ENCODE results near the gene MKNK1.

MKNK1 gene

GRCh38 chr1:46544561-46545240 is 59.4 kb downstream of the MKNK1 start:
- no peak for ATAC-seq
- TF ChIP-seq BACH2 (CRISPR knock-in tag; IDR thresholded peaks at IDR 0.05; ENCODE audit: borderline replicate concordance) (no peak), ISL1 (CRISPR knock-in tag; IDR thresholded peaks at IDR 0.05) (no peak), ZNF565 (CRISPR knock-in tag; conservative IDR thresholded peaks at IDR 0.05; ENCODE audit: low read depth) (no peak), CREB5 (CRISPR knock-in tag; IDR thresholded peaks at IDR 0.05; ENCODE audit: low read depth) (no peak), ZNF8 (CRISPR knock-in tag; IDR thresholded peaks at IDR 0.05) (no peak), ZFP30 (CRISPR knock-in tag; IDR thresholded peaks at IDR 0.05) (no peak), RARB (CRISPR knock-in tag; IDR thresholded peaks at IDR 0.05) (no peak), OSR1 (CRISPR knock-in tag; IDR thresholded peaks at IDR 0.05) (no peak), TSHZ2 (CRISPR knock-in tag; IDR thresholded peaks at IDR 0.05) (no peak), ESRRG (CRISPR knock-in tag; IDR thresholded peaks at IDR 0.05) (no peak), TCF4 (CRISPR knock-in tag; IDR thresholded peaks at IDR 0.05; ENCODE audit: borderline replicate concordance) (no peak), POU6F1 (CRISPR knock-in tag; IDR thresholded peaks at IDR 0.05; ENCODE audit: borderline replicate concordance, low read depth) (no peak)
- TF ChIP-seq, protein P1, sequence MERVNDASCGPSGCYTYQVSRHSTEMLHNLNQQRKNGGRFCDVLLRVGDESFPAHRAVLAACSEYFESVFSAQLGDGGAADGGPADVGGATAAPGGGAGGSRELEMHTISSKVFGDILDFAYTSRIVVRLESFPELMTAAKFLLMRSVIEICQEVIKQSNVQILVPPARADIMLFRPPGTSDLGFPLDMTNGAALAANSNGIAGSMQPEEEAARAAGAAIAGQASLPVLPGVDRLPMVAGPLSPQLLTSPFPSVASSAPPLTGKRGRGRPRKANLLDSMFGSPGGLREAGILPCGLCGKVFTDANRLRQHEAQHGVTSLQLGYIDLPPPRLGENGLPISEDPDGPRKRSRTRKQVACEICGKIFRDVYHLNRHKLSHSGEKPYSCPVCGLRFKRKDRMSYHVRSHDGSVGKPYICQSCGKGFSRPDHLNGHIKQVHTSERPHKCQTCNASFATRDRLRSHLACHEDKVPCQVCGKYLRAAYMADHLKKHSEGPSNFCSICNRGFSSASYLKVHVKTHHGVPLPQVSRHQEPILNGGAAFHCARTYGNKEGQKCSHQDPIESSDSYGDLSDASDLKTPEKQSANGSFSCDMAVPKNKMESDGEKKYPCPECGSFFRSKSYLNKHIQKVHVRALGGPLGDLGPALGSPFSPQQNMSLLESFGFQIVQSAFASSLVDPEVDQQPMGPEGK (CRISPR knock-in tag; IDR thresholded peaks at IDR 0.05; ENCODE audit: borderline replicate concordance), result no peak

DNA sequence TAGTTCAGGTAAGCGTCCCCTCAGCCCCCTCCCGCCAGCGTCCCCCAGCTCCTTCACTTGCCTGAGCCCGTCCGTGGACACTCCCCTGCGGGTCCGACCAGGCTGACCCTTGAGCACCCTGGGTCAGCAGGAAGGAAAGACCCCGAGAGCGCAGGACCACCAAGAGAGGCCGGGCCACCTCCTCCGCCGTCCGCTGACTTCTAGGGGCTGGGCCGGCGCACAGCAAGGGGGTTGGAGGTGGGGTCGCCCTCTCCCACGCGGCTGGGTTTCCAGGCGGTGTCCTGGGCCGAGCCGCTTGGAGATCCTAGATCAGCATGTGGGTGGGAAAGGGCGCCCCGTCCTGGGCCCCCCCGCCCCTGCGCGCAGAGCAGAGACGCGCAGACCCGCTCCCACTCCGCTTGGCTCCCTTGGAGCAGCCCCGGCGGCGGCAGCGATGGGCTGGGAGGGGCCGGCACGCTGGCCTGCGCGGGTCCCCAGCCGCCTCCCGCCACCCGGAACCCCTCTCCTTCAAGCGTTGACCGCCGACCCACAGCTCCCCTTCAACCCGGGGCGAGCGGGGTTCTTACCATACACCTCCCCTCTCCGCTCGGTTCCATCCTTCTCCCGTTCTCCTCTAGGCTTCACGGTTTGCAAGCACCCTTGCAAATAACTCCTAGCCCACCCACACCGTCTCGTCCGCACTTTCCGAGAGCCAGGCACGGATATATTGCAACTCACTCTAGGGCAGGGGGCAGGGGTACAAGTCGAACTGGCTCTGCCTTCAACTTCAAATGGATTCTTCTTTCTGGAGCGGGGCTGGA is 60.1 kb downstream of the MKNK1 start:
- TF ChIP-seq PPARA (CRISPR knock-in tag; IDR thresholded peaks at IDR 0.05; ENCODE audit: borderline replicate concordance), result no peak
- no peak for TF ChIP-seq TOX (CRISPR knock-in tag; IDR thresholded peaks at IDR 0.05; ENCODE audit: borderline replicate concordance)
- TF ChIP-seq, protein P1 (CRISPR knock-in tag; IDR thresholded peaks at IDR 0.05; ENCODE audit: borderline replicate concordance), result no peak
- TF ChIP-seq SNAI2 (CRISPR knock-in tag; IDR thresholded peaks at IDR 0.05), result no peak
- TF ChIP-seq ZNF565 (CRISPR knock-in tag; conservative IDR thresholded peaks at IDR 0.05; ENCODE audit: low read depth), result no peak
- TF ChIP-seq GLIS3 (CRISPR knock-in tag; IDR thresholded peaks at IDR 0.05), result no peak
- TF ChIP-seq ZNF8 (CRISPR knock-in tag; IDR thresholded peaks at IDR 0.05), result no peak
- no peak for TF ChIP-seq BACH2 (CRISPR knock-in tag; IDR thresholded peaks at IDR 0.05; ENCODE audit: borderline replicate concordance)
- ATAC-seq, result no peak

GRCh38 chr1:46543382-46543760 is 60.7 kb downstream of the MKNK1 start:
- TF ChIP-seq, protein P1 (CRISPR knock-in tag; IDR thresholded peaks at IDR 0.05; ENCODE audit: borderline replicate concordance), result no peak
- TF ChIP-seq ZNF8 (CRISPR knock-in tag; IDR thresholded peaks at IDR 0.05) (no peak), PPARA (CRISPR knock-in tag; IDR thresholded peaks at IDR 0.05; ENCODE audit: borderline replicate concordance) (no peak), ESRRG (CRISPR knock-in tag; IDR thresholded peaks at IDR 0.05) (no peak)
- TF ChIP-seq, protein P2, sequence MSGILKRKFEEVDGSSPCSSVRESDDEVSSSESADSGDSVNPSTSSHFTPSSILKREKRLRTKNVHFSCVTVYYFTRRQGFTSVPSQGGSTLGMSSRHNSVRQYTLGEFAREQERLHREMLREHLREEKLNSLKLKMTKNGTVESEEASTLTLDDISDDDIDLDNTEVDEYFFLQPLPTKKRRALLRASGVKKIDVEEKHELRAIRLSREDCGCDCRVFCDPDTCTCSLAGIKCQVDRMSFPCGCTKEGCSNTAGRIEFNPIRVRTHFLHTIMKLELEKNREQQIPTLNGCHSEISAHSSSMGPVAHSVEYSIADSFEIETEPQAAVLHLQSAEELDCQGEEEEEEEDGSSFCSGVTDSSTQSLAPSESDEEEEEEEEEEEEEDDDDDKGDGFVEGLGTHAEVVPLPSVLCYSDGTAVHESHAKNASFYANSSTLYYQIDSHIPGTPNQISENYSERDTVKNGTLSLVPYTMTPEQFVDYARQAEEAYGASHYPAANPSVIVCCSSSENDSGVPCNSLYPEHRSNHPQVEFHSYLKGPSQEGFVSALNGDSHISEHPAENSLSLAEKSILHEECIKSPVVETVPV (CRISPR knock-in tag; IDR thresholded peaks at IDR 0.05), result no peak
- ATAC-seq, result no peak
